ENCODE data around the gene KRABD2.

Gene KRABD2

DNA sequence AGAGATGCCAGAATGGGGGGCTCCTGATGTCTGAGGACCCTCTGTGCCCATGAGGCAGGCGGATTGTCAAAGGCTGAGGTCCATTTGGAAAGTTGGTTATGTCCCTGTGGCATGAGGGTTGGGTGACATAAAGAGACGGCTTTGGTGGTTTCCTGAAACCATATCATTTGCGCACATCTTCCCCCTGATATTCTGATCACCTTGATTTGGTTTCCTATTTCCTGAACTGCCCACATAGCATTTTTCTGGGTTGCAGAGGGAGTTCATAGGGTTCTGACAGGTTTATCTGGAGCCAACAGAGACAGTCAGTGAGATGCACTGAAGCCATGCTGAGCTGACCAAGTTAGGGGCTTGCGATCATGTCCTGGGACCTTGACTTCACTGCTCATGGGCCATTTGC, 36.8 kb upstream of the KRABD2 start:
- Histone ChIP-seq H4K20me1 (ENCODE audit: control insufficient read depth, insufficient read depth, low read depth, low read length) (no peaks in the 10 kb centered on the region), H3K27ac (ENCODE audit: low read depth, low read length) (no peak overlapping the region), H3K36me3 (ENCODE audit: control insufficient read depth, low read length) (no peaks in the 10 kb centered on the region), H3K4me3 (ENCODE audit: low read length) (no peak overlapping the region), H3K9me2 (replicated peaks; ENCODE audit: control insufficient read depth, low read length) (no peaks in the 10 kb centered on the region), H3K4me1 (ENCODE audit: control insufficient read depth, low read length) (peaks cover 4% of the 10 kb centered on the region), H3F3A (ENCODE audit: control insufficient read depth, insufficient read depth) (no peaks in the 10 kb centered on the region), H3K4me2 (ENCODE audit: low read length) (no peak overlapping the region), H3K27me3 (ENCODE audit: control insufficient read depth, low read length) (peaks cover 24% of the 10 kb centered on the region), H3K79me2 (ENCODE audit: control insufficient read depth, low read length) (no peaks in the 10 kb centered on the region), H3K9me3 (ENCODE audit: control insufficient read depth, insufficient read depth, low read length) (no peaks in the 10 kb centered on the region)
- TF ChIP-seq, protein P1, sequence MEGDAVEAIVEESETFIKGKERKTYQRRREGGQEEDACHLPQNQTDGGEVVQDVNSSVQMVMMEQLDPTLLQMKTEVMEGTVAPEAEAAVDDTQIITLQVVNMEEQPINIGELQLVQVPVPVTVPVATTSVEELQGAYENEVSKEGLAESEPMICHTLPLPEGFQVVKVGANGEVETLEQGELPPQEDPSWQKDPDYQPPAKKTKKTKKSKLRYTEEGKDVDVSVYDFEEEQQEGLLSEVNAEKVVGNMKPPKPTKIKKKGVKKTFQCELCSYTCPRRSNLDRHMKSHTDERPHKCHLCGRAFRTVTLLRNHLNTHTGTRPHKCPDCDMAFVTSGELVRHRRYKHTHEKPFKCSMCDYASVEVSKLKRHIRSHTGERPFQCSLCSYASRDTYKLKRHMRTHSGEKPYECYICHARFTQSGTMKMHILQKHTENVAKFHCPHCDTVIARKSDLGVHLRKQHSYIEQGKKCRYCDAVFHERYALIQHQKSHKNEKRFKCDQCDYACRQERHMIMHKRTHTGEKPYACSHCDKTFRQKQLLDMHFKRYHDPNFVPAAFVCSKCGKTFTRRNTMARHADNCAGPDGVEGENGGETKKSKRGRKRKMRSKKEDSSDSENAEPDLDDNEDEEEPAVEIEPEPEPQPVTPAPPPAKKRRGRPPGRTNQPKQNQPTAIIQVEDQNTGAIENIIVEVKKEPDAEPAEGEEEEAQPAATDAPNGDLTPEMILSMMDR (IDR thresholded peaks at IDR 0.05; ENCODE audit: low read depth, low read length, poor library complexity, severe bottlenecking) = no peak
- no peak for TF ChIP-seq EZH2phosphoT487 (IDR thresholded peaks at IDR 0.05; ENCODE audit: borderline replicate concordance, low read length)

- no peaks in the 10 kb centered on the region for H3K79me2 ChIP-seq (ENCODE audit: control insufficient read depth, low read length)
- TF ChIP-seq, protein P1 (IDR thresholded peaks at IDR 0.05; ENCODE audit: low read depth, low read length, poor library complexity, severe bottlenecking) = no peak
- TF ChIP-seq EZH2phosphoT487 (IDR thresholded peaks at IDR 0.05; ENCODE audit: borderline replicate concordance, low read length) = no peak
- no peak overlapping the region for H3K27ac ChIP-seq (ENCODE audit: low read depth, low read length)
- H3K36me3 ChIP-seq (ENCODE audit: control insufficient read depth, low read length) = no peaks in the 10 kb centered on the region
- H3K27me3 ChIP-seq (ENCODE audit: control insufficient read depth, low read length) = peaks cover 14% of the 10 kb centered on the region
- peaks cover 4% of the 10 kb centered on the region for H3K4me1 ChIP-seq (ENCODE audit: control insufficient read depth, low read length)
- H3K4me3 ChIP-seq (ENCODE audit: low read length) = no peak overlapping the region
- no peaks in the 10 kb centered on the region for H3K9me3 ChIP-seq (ENCODE audit: control insufficient read depth, insufficient read depth, low read length)
- H3K4me2 ChIP-seq (ENCODE audit: low read length) = no peak overlapping the region
- H3K9me2 ChIP-seq (replicated peaks; ENCODE audit: control insufficient read depth, low read length) = no peaks in the 10 kb centered on the region
- H3F3A ChIP-seq (ENCODE audit: control insufficient read depth, insufficient read depth) = no peaks in the 10 kb centered on the region
- no peaks in the 10 kb centered on the region for H4K20me1 ChIP-seq (ENCODE audit: control insufficient read depth, insufficient read depth, low read depth, low read length)
Measured at GRCh38 chr17:8412089-8412488, 35.6 kb upstream of the KRABD2 start.

- H3K9me2 ChIP-seq (replicated peaks; ENCODE audit: control insufficient read depth, low read length) = no peaks in the 10 kb centered on the region
- no peaks in the 10 kb centered on the region for H3F3A ChIP-seq (ENCODE audit: control insufficient read depth, insufficient read depth)
- H3K4me1 ChIP-seq (ENCODE audit: control insufficient read depth, low read length) = peaks cover 4% of the 10 kb centered on the region
- H4K20me1 ChIP-seq (ENCODE audit: control insufficient read depth, insufficient read depth, low read depth, low read length) = no peaks in the 10 kb centered on the region
- peak overlapping the region; percentile 54 for H3K4me2 ChIP-seq (ENCODE audit: low read length)
- H3K27me3 ChIP-seq (ENCODE audit: control insufficient read depth, low read length) = peaks cover 3% of the 10 kb centered on the region
- H3K36me3 ChIP-seq (ENCODE audit: control insufficient read depth, low read length) = no peaks in the 10 kb centered on the region
- H3K4me3 ChIP-seq (ENCODE audit: low read length) = no peak overlapping the region; the same call in 1 of the 2 replicates
- no peak overlapping the region for H3K27ac ChIP-seq (ENCODE audit: low read depth, low read length)
- H3K79me2 ChIP-seq (ENCODE audit: control insufficient read depth, low read length) = no peaks in the 10 kb centered on the region
- H3K9me3 ChIP-seq (ENCODE audit: control insufficient read depth, insufficient read depth, low read length) = no peaks in the 10 kb centered on the region
- TF ChIP-seq, protein P1 (IDR thresholded peaks at IDR 0.05; ENCODE audit: low read depth, low read length, poor library complexity, severe bottlenecking) = no peak
- TF ChIP-seq EZH2phosphoT487 (IDR thresholded peaks at IDR 0.05; ENCODE audit: borderline replicate concordance, low read length) = no peak
Measured at GRCh38 chr17:8410883-8411238, 34.4 kb upstream of the KRABD2 start.
